HCT116 (cell line): Measurements from ENCODE around the gene TMEM165.
"Not testable (repeated sequence)": the region's sequence is repeated elsewhere in the genome, so short reads cannot be mapped to it uniquely, and the experiment has no call there.

Experiments
- EGR1 ChIP-seq: IDR thresholded peaks from 2 replicates; pipeline ENCODE4 v1.6.1; 2012; ENCODE audit warnings: low read depth
- EZH2 ChIP-seq: fragments of 200-600 bp; sonication (generic); IDR thresholded peaks from 2 replicates; pipeline ENCODE4 v1.6.1; 2017; ENCODE audit warnings: antibody characterized with exemption, mixed run types
- EZH2phosphoT487 ChIP-seq: fragments of 200-600 bp; IDR thresholded peaks from 2 replicates; pipeline ENCODE4 v1.6.1; 2018; ENCODE audit warnings: antibody characterized with exemption, borderline replicate concordance
- POLR2A ChIP-seq: IDR thresholded peaks from 2 replicates; pipeline ENCODE4 v1.7.0; 2011; ENCODE audit warnings: borderline replicate concordance; ENCODE audit not compliant: insufficient read depth, insufficient read length; ENCODE audit errors: extremely low read depth
- POLR2AphosphoS5 ChIP-seq: IDR thresholded peaks from 2 replicates; pipeline ENCODE4 v1.6.1; 2011; ENCODE audit warnings: mild to moderate bottlenecking, low read depth, low read length, moderate library complexity
- SIN3A ChIP-seq: IDR thresholded peaks from 2 replicates; pipeline ENCODE4 v1.6.1; 2012; ENCODE audit warnings: low read depth
- SRF ChIP-seq: IDR thresholded peaks from 2 replicates; pipeline ENCODE4 v1.6.1; 2012; ENCODE audit warnings: low read depth
- ZFX ChIP-seq: fragments of 450-650 bp; IDR thresholded peaks from 2 replicates; pipeline ENCODE4 v1.6.1; 2017
- TF ChIP-seq, protein P1 (sequence below): IDR thresholded peaks from 2 replicates; pipeline ENCODE4 v1.6.1; 2012
- TF ChIP-seq, protein P2 (sequence below), 3 experiments: fragments of 200-600 bp in 1 of 3; sonication (generic) in 1 of 3; IDR thresholded peaks in 2 of 3; conservative IDR thresholded peaks in 1 of 3; 2 replicates each; pipeline ENCODE4 v1.5.1; 2012 to 2017; ENCODE audit warnings: low read depth in 2 of 3, low read length in 2 of 3, antibody characterized with exemption in 1 of 3, borderline replicate concordance in 1 of 3, control low read depth in 1 of 3, mild to moderate bottlenecking in 1 of 3, mixed read lengths in 1 of 3, mixed run types in 1 of 3, moderate library complexity in 1 of 3; ENCODE audit not compliant: insufficient read depth in 1 of 3
- TF ChIP-seq, protein P3 (sequence below): IDR thresholded peaks from 2 replicates; pipeline ENCODE4 v1.6.1; 2011; ENCODE audit warnings: mild to moderate bottlenecking, low read length, moderate library complexity; ENCODE audit not compliant: insufficient replicate concordance; ENCODE audit errors: extremely low read depth
- TF ChIP-seq, protein P4 (sequence below): IDR thresholded peaks from 2 replicates; pipeline ENCODE4 v1.6.1; 2012; ENCODE audit warnings: low read depth

DNA sequence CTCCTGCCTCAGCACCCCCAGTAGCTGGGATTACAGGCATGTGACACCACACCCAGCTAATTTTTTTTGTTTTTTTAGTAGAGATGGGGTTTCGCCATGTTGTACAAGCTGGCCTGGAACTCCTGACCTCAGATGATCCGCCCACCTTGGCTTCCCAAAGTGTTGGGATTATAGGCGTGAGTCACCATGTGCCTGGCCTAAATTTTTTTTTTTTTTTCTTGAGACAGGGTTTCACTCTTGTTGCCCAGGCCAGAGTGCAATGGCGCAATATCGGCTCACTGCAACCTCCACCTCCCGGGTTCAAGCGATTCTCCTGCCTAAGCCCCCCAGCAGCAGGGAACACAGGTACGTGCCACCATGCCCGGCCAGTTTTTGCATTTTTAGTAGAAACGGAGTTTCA, 44.9 kb upstream of the TMEM165 start:
- TF ChIP-seq, protein P1, sequence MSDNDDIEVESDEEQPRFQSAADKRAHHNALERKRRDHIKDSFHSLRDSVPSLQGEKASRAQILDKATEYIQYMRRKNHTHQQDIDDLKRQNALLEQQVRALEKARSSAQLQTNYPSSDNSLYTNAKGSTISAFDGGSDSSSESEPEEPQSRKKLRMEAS: peak; percentile 33; the same call in 1 of the 2 replicates
- TF ChIP-seq EZH2phosphoT487, POLR2AphosphoS5, POLR2A, EZH2, ZFX, SRF, SIN3A: not testable (repeated sequence)
- TF ChIP-seq, protein P2, sequence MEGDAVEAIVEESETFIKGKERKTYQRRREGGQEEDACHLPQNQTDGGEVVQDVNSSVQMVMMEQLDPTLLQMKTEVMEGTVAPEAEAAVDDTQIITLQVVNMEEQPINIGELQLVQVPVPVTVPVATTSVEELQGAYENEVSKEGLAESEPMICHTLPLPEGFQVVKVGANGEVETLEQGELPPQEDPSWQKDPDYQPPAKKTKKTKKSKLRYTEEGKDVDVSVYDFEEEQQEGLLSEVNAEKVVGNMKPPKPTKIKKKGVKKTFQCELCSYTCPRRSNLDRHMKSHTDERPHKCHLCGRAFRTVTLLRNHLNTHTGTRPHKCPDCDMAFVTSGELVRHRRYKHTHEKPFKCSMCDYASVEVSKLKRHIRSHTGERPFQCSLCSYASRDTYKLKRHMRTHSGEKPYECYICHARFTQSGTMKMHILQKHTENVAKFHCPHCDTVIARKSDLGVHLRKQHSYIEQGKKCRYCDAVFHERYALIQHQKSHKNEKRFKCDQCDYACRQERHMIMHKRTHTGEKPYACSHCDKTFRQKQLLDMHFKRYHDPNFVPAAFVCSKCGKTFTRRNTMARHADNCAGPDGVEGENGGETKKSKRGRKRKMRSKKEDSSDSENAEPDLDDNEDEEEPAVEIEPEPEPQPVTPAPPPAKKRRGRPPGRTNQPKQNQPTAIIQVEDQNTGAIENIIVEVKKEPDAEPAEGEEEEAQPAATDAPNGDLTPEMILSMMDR (IDR thresholded peaks at IDR 0.05 in 2 of 3, conservative IDR thresholded peaks at IDR 0.05 in 1 of 3; ENCODE audit: borderline replicate concordance in 1 of 3, insufficient read depth in 1 of 3, low read depth in 2 of 3, low read length in 2 of 3): not testable (repeated sequence)
- TF ChIP-seq, protein P3, sequence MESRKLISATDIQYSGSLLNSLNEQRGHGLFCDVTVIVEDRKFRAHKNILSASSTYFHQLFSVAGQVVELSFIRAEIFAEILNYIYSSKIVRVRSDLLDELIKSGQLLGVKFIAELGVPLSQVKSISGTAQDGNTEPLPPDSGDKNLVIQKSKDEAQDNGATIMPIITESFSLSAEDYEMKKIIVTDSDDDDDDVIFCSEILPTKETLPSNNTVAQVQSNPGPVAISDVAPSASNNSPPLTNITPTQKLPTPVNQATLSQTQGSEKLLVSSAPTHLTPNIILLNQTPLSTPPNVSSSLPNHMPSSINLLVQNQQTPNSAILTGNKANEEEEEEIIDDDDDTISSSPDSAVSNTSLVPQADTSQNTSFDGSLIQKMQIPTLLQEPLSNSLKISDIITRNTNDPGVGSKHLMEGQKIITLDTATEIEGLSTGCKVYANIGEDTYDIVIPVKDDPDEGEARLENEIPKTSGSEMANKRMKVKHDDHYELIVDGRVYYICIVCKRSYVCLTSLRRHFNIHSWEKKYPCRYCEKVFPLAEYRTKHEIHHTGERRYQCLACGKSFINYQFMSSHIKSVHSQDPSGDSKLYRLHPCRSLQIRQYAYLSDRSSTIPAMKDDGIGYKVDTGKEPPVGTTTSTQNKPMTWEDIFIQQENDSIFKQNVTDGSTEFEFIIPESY: not testable (repeated sequence)
- TF ChIP-seq, protein P4, sequence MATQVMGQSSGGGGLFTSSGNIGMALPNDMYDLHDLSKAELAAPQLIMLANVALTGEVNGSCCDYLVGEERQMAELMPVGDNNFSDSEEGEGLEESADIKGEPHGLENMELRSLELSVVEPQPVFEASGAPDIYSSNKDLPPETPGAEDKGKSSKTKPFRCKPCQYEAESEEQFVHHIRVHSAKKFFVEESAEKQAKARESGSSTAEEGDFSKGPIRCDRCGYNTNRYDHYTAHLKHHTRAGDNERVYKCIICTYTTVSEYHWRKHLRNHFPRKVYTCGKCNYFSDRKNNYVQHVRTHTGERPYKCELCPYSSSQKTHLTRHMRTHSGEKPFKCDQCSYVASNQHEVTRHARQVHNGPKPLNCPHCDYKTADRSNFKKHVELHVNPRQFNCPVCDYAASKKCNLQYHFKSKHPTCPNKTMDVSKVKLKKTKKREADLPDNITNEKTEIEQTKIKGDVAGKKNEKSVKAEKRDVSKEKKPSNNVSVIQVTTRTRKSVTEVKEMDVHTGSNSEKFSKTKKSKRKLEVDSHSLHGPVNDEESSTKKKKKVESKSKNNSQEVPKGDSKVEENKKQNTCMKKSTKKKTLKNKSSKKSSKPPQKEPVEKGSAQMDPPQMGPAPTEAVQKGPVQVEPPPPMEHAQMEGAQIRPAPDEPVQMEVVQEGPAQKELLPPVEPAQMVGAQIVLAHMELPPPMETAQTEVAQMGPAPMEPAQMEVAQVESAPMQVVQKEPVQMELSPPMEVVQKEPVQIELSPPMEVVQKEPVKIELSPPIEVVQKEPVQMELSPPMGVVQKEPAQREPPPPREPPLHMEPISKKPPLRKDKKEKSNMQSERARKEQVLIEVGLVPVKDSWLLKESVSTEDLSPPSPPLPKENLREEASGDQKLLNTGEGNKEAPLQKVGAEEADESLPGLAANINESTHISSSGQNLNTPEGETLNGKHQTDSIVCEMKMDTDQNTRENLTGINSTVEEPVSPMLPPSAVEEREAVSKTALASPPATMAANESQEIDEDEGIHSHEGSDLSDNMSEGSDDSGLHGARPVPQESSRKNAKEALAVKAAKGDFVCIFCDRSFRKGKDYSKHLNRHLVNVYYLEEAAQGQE: not testable (repeated sequence)
- TF ChIP-seq EGR1: peak; percentile 75
